SH-SY5Y (cell line): ENCODE results near the gene SARNP.

Source experiments
- GATA2 ChIP-seq: IDR thresholded peaks from 2 replicates; pipeline ENCODE4 v1.6.1; 2011; ENCODE audit warnings: mild to moderate bottlenecking, low read depth, low read length
- GATA3 ChIP-seq: IDR thresholded peaks from 2 replicates; pipeline ENCODE4 v1.6.1; 2011; ENCODE audit warnings: low read depth, mild to moderate bottlenecking, low read length, moderate library complexity

- no peak for TF ChIP-seq GATA2
- TF ChIP-seq GATA3 = no peak
Observed at GRCh38 chr12:55720894-55721444, 96.6 kb downstream of the SARNP start.
